ENCODE results near the gene MANBA. TPM values are rescaled to one million over a fixed set of nuclear protein-coding genes. Genes with fewer than 3 reads are reported as not detected.

Gene MANBA
- total and polyA plus RNA-seq, 2 of the 13 experiments (the other 11 are each of a cell fraction or from before 2014, with no cell fraction given), result 11.7 to 33.3 TPM

DNA sequence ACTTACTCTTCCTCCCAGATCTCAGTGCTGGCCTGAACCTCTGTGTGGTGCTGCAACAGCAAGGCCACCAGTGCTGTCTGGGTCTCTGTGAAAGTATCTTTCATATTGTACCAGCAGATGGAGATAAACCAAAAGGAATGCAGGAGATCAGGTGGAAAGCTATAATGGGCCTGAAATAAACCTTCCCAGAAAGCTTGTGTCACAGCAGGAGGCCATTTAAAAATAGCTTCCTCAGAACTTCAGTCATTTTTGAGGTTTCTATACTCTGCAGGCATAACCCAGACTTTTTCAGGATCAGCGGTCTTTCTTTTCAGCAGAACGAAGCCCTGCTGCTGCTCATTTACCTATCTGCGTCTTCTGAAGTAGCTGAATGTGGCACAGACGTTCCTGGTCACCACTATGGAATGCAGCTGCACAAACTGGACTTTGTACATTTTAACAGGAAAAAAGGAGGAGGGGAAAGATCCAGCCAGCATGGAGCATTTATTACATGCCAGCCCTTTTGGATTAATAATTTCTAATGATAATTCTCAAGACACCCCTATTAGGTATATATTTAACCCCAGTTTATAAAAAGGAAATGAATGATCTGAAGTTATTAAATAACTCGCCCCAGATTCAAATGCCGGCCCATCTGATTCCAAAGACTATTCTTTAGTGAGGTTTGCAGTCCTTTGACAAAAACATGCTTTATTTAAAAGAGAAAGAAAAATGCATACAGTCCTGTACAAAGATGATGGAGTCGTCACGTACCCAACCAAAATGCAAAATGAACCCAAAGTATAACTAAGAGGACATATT, 139.9 kb downstream of the MANBA start (continued):
- TF ChIP-seq, protein P1, sequence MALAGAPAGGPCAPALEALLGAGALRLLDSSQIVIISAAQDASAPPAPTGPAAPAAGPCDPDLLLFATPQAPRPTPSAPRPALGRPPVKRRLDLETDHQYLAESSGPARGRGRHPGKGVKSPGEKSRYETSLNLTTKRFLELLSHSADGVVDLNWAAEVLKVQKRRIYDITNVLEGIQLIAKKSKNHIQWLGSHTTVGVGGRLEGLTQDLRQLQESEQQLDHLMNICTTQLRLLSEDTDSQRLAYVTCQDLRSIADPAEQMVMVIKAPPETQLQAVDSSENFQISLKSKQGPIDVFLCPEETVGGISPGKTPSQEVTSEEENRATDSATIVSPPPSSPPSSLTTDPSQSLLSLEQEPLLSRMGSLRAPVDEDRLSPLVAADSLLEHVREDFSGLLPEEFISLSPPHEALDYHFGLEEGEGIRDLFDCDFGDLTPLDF (CRISPR knock-in tag; IDR thresholded peaks at IDR 0.05), result no peak; the same call in 1 of the 2 replicates
- TF ChIP-seq, protein P2, sequence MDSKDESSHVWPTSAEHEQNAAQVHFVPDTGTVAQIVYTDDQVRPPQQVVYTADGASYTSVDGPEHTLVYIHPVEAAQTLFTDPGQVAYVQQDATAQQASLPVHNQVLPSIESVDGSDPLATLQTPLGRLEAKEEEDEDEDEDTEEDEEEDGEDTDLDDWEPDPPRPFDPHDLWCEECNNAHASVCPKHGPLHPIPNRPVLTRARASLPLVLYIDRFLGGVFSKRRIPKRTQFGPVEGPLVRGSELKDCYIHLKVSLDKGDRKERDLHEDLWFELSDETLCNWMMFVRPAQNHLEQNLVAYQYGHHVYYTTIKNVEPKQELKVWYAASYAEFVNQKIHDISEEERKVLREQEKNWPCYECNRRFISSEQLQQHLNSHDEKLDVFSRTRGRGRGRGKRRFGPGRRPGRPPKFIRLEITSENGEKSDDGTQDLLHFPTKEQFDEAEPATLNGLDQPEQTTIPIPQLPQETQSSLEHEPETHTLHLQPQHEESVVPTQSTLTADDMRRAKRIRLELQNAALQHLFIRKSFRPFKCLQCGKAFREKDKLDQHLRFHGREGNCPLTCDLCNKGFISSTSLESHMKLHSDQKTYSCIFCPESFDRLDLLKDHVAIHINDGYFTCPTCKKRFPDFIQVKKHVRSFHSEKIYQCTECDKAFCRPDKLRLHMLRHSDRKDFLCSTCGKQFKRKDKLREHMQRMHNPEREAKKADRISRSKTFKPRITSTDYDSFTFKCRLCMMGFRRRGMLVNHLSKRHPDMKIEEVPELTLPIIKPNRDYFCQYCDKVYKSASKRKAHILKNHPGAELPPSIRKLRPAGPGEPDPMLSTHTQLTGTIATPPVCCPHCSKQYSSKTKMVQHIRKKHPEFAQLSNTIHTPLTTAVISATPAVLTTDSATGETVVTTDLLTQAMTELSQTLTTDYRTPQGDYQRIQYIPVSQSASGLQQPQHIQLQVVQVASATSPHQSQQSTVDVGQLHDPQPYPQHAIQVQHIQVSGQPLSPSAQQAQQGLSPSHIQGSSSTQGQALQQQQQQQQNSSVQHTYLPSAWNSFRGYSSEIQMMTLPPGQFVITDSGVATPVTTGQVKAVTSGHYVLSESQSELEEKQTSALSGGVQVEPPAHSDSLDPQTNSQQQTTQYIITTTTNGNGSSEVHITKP (CRISPR knock-in tag; IDR thresholded peaks at IDR 0.05; ENCODE audit: low read depth), result no peak
- no peak for TF ChIP-seq ISX (CRISPR knock-in tag; conservative IDR thresholded peaks at IDR 0.05)
- TF ChIP-seq DMAP1 (CRISPR knock-in tag; IDR thresholded peaks at IDR 0.05), result no peak; the same call in 1 of the 2 replicates
- peak; percentile 19; the same call in 1 of the 2 replicates for TF ChIP-seq NCOA2 (CRISPR knock-in tag; IDR thresholded peaks at IDR 0.05)
- no peak for TF ChIP-seq MIER2 (CRISPR knock-in tag; IDR thresholded peaks at IDR 0.05)
- TF ChIP-seq SRSF4 (IDR thresholded peaks at IDR 0.05; ENCODE audit: low read depth, low read length, poor library complexity, severe bottlenecking), result no peak
- no peak for TF ChIP-seq ZNF274 (CRISPR knock-in tag; IDR thresholded peaks at IDR 0.05)
- no peak for TF ChIP-seq TGIF2 (CRISPR knock-in tag; IDR thresholded peaks at IDR 0.05)
- TF ChIP-seq ZNF180 (CRISPR knock-in tag; IDR thresholded peaks at IDR 0.05; ENCODE audit: borderline replicate concordance, low read depth), result no peak
- TF ChIP-seq, protein P3, sequence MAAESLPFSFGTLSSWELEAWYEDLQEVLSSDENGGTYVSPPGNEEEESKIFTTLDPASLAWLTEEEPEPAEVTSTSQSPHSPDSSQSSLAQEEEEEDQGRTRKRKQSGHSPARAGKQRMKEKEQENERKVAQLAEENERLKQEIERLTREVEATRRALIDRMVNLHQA (CRISPR knock-in tag; IDR thresholded peaks at IDR 0.05), result no peak
- no peak for TF ChIP-seq BHLHE40 (IDR thresholded peaks at IDR 0.05; ENCODE audit: low read length)
- no peak for TF ChIP-seq SMAD1 (CRISPR knock-in tag; IDR thresholded peaks at IDR 0.05; ENCODE audit: borderline replicate concordance, low read depth)
- no peak for TF ChIP-seq ATRX (CRISPR knock-in tag; IDR thresholded peaks at IDR 0.05; ENCODE audit: borderline replicate concordance)
- peak; percentile 47; the same call in 1 of the 2 replicates for TF ChIP-seq ATF7 (IDR thresholded peaks at IDR 0.05)
- TF ChIP-seq ATF7 (CRISPR knock-in tag; IDR thresholded peaks at IDR 0.05), result peak; percentile 82; the same call in 1 of the 2 replicates
- TF ChIP-seq, protein P4, sequence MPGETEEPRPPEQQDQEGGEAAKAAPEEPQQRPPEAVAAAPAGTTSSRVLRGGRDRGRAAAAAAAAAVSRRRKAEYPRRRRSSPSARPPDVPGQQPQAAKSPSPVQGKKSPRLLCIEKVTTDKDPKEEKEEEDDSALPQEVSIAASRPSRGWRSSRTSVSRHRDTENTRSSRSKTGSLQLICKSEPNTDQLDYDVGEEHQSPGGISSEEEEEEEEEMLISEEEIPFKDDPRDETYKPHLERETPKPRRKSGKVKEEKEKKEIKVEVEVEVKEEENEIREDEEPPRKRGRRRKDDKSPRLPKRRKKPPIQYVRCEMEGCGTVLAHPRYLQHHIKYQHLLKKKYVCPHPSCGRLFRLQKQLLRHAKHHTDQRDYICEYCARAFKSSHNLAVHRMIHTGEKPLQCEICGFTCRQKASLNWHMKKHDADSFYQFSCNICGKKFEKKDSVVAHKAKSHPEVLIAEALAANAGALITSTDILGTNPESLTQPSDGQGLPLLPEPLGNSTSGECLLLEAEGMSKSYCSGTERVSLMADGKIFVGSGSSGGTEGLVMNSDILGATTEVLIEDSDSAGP (CRISPR knock-in tag; IDR thresholded peaks at IDR 0.05; ENCODE audit: borderline replicate concordance), result no peak
- TF ChIP-seq ZNF773 (CRISPR knock-in tag; IDR thresholded peaks at IDR 0.05; ENCODE audit: borderline replicate concordance), result no peak
- no peak for TF ChIP-seq ZNF562 (CRISPR knock-in tag; IDR thresholded peaks at IDR 0.05; ENCODE audit: borderline replicate concordance)
- no peak; the same call in 1 of the 2 replicates for TF ChIP-seq KAT7 (CRISPR knock-in tag; IDR thresholded peaks at IDR 0.05; ENCODE audit: borderline replicate concordance)
- TF ChIP-seq FOSL2 (CRISPR knock-in tag; IDR thresholded peaks at IDR 0.05), result peak; percentile 93
- TF ChIP-seq HOXA7 (CRISPR knock-in tag; IDR thresholded peaks at IDR 0.05), result no peak
